HepG2 (cell line): Measurements from ENCODE around the gene CSRNP3. TPM values are rescaled to one million over a fixed set of nuclear protein-coding genes. Genes with fewer than 3 reads are reported as not detected.

Source experiments
- ATAC-seq: fragments of 200-7000 bp; cut with Tn5 transposase; 3 replicates; pipeline ENCODE4 v1.9.1; 2020; ENCODE audit warnings: mild to moderate bottlenecking, moderate library complexity
- BruUV-seq: library from RNA; stranded (reverse); fragments of 400-500 nt; replicated peaks from 2 replicates; lab custom pipeline; 2021; lab: Mats Ljungman, UMichigan
- CTCF ChIA-PET: fragments of 300-600 bp; formaldehyde crosslinking; extraction: SDS; loops from one replicate; lab custom pipeline; 2021; ENCODE audit warnings: low total read pairs, inconsistent platforms, low intra/inter-chr PET ratio; lab: Yijun Ruan, JAX
- POLR2A ChIA-PET: fragments of 350-600 bp; sonication (Branson Sonifier 250); formaldehyde crosslinking; loops from one replicate; lab custom pipeline; 2020; ENCODE audit warnings: antibody characterized with exemption, inconsistent platforms; lab: Yijun Ruan, JAX
- DNase-seq: peaks from one replicate; pipeline ENCODE4 v3.0.0-alpha.2; 2015; ENCODE audit warnings: low spot score
- FAIRE-seq: peaks from 3 replicates; lab custom pipeline; 2011; peaks lifted over from hg19 to GRCh38; lab: Jason Lieb, UNC
- H2AFZ ChIP-seq: one replicate; pipeline ENCODE4 v1.6.1; 2011; ENCODE audit warnings: low read length, inconsistent platforms
- H3K27ac ChIP-seq: fragments of 300-600 bp; 3 replicates; pipeline ENCODE4 v1.8.0; 2011; ENCODE audit warnings: mixed run types, mild to moderate bottlenecking, mixed read lengths, low read length, inconsistent platforms; ENCODE audit not compliant: insufficient read depth; ENCODE audit errors: extremely low read length
- H3K27me3 ChIP-seq, 2 experiments: fragments of 200-600 bp in 1 of 2; 2 replicates in 1 of 2; 3 replicates in 1 of 2; pipeline versions ENCODE4 v1.6.0 to v1.8.0; 2011; ENCODE audit warnings: low read length in 2 of 2, mild to moderate bottlenecking in 2 of 2, moderate library complexity in 2 of 2, inconsistent platforms in 1 of 2; ENCODE audit not compliant: insufficient read depth in 2 of 2, control insufficient read depth in 1 of 2
- H3K36me3 ChIP-seq, 2 experiments: fragments of 200-600 bp in 1 of 2; replicated peaks in 1 of 2; 2 replicates in 1 of 2; 3 replicates in 1 of 2; pipeline versions ENCODE4 v1.5.1 to v1.8.0; 2011; ENCODE audit warnings: low read length in 2 of 2, inconsistent platforms in 1 of 2; ENCODE audit not compliant: insufficient read depth in 2 of 2, control insufficient read depth in 1 of 2
- H3K4me1 ChIP-seq: 2 replicates; pipeline ENCODE4 v1.5.1; 2012; ENCODE audit warnings: low read length, inconsistent platforms; ENCODE audit not compliant: insufficient read depth
- H3K4me2 ChIP-seq: 2 replicates; pipeline ENCODE4 v1.6.0; 2011; ENCODE audit warnings: low read depth, low read length, inconsistent platforms
- H3K4me3 ChIP-seq, 3 experiments: fragments of 200-600 bp in 1 of 3; sonication (generic), shearing (Covaris generic) in 1 of 3; replicated peaks in 1 of 3; 2 replicates each; pipeline ENCODE4 v1.5.1; 2011 to 2016; ENCODE audit warnings: low read length in 3 of 3, inconsistent platforms in 2 of 3, low read depth in 2 of 3, mild to moderate bottlenecking in 2 of 3, control low read depth in 1 of 3, mixed read lengths in 1 of 3; ENCODE audit not compliant: insufficient read depth in 1 of 3
- H3K79me2 ChIP-seq: one replicate; pipeline ENCODE4 v1.6.1; 2011; ENCODE audit warnings: low read length, inconsistent platforms; ENCODE audit not compliant: insufficient read depth
- H3K9ac ChIP-seq: 2 replicates; pipeline ENCODE4 v1.6.0; 2011; ENCODE audit warnings: mild to moderate bottlenecking, low read depth, low read length, inconsistent platforms; ENCODE audit not compliant: insufficient read depth
- H3K9me3 ChIP-seq: 2 replicates; pipeline ENCODE4 v1.5.1; 2012; ENCODE audit warnings: mild to moderate bottlenecking, low read length
- H4K20me1 ChIP-seq: 2 replicates; pipeline ENCODE4 v1.6.0; 2011; ENCODE audit warnings: inconsistent platforms, mild to moderate bottlenecking, low read length, moderate library complexity; ENCODE audit not compliant: insufficient read depth
- ARNT ChIP-seq: fragments of 450-650 bp; IDR thresholded peaks from 2 replicates; pipeline ENCODE4 v1.6.1; 2017
- FLYWCH1 ChIP-seq: sonication (generic); formaldehyde crosslinking; IDR thresholded peaks from 2 replicates; pipeline ENCODE4 v1.8.1; 2023; ENCODE audit warnings: mild to moderate bottlenecking, missing genetic modification reagents
- GTF2F1 ChIP-seq: fragments of 150-350 bp; IDR thresholded peaks from 2 replicates; pipeline ENCODE4 v1.6.1; 2014; ENCODE audit warnings: low read length
- MIER3 ChIP-seq: IDR thresholded peaks from 2 replicates; pipeline ENCODE4 v1.6.1; 2016; ENCODE audit warnings: missing compliant biosample characterization, borderline replicate concordance
- MYNN ChIP-seq: sonication (generic); formaldehyde crosslinking; IDR thresholded peaks from 2 replicates; pipeline ENCODE4 v1.4.0; 2020; ENCODE audit warnings: mild to moderate bottlenecking, low read depth, missing genetic modification reagents
- NBN ChIP-seq: fragments of 450-650 bp; conservative IDR thresholded peaks from 2 replicates; pipeline ENCODE4 v1.6.1; 2017
- NPAS2 ChIP-seq: sonication (generic); formaldehyde crosslinking; IDR thresholded peaks from 2 replicates; pipeline ENCODE4 v1.8.0; 2022; ENCODE audit warnings: mild to moderate bottlenecking, missing genetic modification reagents, borderline replicate concordance
- POGZ ChIP-seq: sonication (generic); formaldehyde crosslinking; IDR thresholded peaks from 2 replicates; pipeline ENCODE4 v1.4.0; 2020; ENCODE audit warnings: mild to moderate bottlenecking, missing genetic modification reagents
- TBX2 ChIP-seq: sonication (generic); formaldehyde crosslinking; IDR thresholded peaks from 2 replicates; pipeline ENCODE4 v1.5.0; 2020; ENCODE audit warnings: missing genetic modification reagents, mild to moderate bottlenecking, borderline replicate concordance
- ZFP36 ChIP-seq: fragments of 150-350 bp; IDR thresholded peaks from 2 replicates; pipeline ENCODE4 v1.6.1; 2018; ENCODE audit warnings: borderline replicate concordance, low read length, low read depth; ENCODE audit not compliant: partially characterized antibody
- ZNF225 ChIP-seq: sonication (generic); formaldehyde crosslinking; IDR thresholded peaks from 2 replicates; pipeline ENCODE4 v1.4.0; 2020; ENCODE audit warnings: mild to moderate bottlenecking, missing genetic modification reagents
- ZNF564 ChIP-seq: sonication (generic); formaldehyde crosslinking; IDR thresholded peaks from 2 replicates; pipeline ENCODE4 v1.8.1; 2023; ENCODE audit warnings: mild to moderate bottlenecking, missing genetic modification reagents
- ZNF572 ChIP-seq: sonication (generic); formaldehyde crosslinking; IDR thresholded peaks from 2 replicates; pipeline ENCODE4 v1.5.1; 2020; ENCODE audit warnings: mild to moderate bottlenecking, missing genetic modification reagents
- ZNF709 ChIP-seq: sonication (generic); formaldehyde crosslinking; IDR thresholded peaks from 2 replicates; pipeline ENCODE4 v1.5.0; 2020; ENCODE audit warnings: mild to moderate bottlenecking, missing genetic modification reagents
- WGBS: methylation state at CpG from one replicate; pipeline ENCODE4 v1.1.6; 2017; ENCODE audit warnings: low lambda C conversion rate; 5-methylcytosine and 5-hydroxymethylcytosine counted together
- in situ Hi-C: cut with HindIII; loops from 2 replicates; pipeline ENCODE4 v1.10.0; 2017; ENCODE audit warnings: low pct_unique_long_range_greater_than_20kb; ENCODE audit not compliant: extremely low pct_ligation_motif_present
- intact Hi-C: fragments of 100-400 bp; cut with micrococcal nuclease; formaldehyde crosslinking; loops from one replicate; pipeline ENCODE4 v1.10.0; 2022; ENCODE audit not compliant: unreplicated experiment
- polyA plus RNA-seq, 8 experiments: library from polyadenylated mRNA; depleted of rRNA in 3 of 8; stranded (reverse) in 7 of 8; unstranded in 1 of 8; fragments of >200 nt; fragmentation: Illumina TruSeq in 4 of 8; extraction: Trizol in 4 of 8; gene quantifications; 2 replicates each; pipeline versions ENCODE4 v1.2.1 to v1.2.3, GENCODE V29; 2011 to 2016; ENCODE audit warnings: low read depth in 4 of 8, missing spikeins in 1 of 8, mixed read lengths in 1 of 8; ENCODE audit not compliant: insufficient read depth in 1 of 8
- total RNA-seq, 5 experiments: library from RNA; depleted of rRNA; stranded (reverse); fragments of >200 nt; fragmentation: Illumina TruSeq; extraction: Trizol; gene quantifications; 2 replicates each; pipeline ENCODE4 v1.2.3, GENCODE V29; 2016; ENCODE audit warnings: low read depth in 1 of 5
- TF ChIP-seq, protein P1 (sequence below): sonication (generic); formaldehyde crosslinking; IDR thresholded peaks from 2 replicates; pipeline ENCODE4 v1.4.0; 2020; ENCODE audit warnings: missing genetic modification reagents, borderline replicate concordance
- TF ChIP-seq, protein P2 (sequence below): sonication (generic); formaldehyde crosslinking; IDR thresholded peaks from 2 replicates; pipeline ENCODE4 v1.4.0; 2020; ENCODE audit warnings: missing genetic modification reagents, mild to moderate bottlenecking, borderline replicate concordance
- TF ChIP-seq, protein P3 (sequence below): sonication (generic); IDR thresholded peaks from 2 replicates; pipeline ENCODE4 v1.6.1; 2016; ENCODE audit warnings: low read depth, borderline replicate concordance

Gene CSRNP3
- total and polyA plus RNA-seq, 2 of the 13 experiments (the other 11 are each of a cell fraction or from before 2014, with no cell fraction given): not detected

- DNase-seq (no peak), FAIRE-seq (no peak), ATAC-seq (no peak)
- Histone ChIP-seq H2AFZ (no peak overlapping the region), H3K27ac (no peak overlapping the region), H3K9ac (no peak overlapping the region), H3K4me2 (no peak overlapping the region), H3K27me3 (no peaks in the 10 kb centered on the region), H3K79me2 (no peaks in the 10 kb centered on the region), H3K4me3 (no peak overlapping the region), H3K4me1 (no peaks in the 10 kb centered on the region), H3K9me3 (no peaks in the 10 kb centered on the region), H3K36me3 (no peaks in the 10 kb centered on the region), H4K20me1 (no peaks in the 10 kb centered on the region)
- TF ChIP-seq, protein P1, sequence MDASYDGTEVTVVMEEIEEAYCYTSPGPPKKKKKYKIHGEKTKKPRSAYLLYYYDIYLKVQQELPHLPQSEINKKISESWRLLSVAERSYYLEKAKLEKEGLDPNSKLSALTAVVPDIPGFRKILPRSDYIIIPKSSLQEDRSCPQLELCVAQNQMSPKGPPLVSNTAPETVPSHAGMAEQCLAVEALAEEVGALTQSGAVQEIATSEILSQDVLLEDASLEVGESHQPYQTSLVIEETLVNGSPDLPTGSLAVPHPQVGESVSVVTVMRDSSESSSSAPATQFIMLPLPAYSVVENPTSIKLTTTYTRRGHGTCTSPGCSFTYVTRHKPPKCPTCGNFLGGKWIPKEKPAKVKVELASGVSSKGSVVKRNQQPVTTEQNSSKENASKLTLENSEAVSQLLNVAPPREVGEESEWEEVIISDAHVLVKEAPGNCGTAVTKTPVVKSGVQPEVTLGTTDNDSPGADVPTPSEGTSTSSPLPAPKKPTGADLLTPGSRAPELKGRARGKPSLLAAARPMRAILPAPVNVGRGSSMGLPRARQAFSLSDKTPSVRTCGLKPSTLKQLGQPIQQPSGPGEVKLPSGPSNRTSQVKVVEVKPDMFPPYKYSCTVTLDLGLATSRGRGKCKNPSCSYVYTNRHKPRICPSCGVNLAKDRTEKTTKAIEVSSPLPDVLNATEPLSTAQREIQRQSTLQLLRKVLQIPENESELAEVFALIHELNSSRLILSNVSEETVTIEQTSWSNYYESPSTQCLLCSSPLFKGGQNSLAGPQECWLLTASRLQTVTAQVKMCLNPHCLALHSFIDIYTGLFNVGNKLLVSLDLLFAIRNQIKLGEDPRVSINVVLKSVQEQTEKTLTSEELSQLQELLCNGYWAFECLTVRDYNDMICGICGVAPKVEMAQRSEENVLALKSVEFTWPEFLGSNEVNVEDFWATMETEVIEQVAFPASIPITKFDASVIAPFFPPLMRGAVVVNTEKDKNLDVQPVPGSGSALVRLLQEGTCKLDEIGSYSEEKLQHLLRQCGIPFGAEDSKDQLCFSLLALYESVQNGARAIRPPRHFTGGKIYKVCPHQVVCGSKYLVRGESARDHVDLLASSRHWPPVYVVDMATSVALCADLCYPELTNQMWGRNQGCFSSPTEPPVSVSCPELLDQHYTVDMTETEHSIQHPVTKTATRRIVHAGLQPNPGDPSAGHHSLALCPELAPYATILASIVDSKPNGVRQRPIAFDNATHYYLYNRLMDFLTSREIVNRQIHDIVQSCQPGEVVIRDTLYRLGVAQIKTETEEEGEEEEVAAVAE: no peak
- TF ChIP-seq, protein P2, sequence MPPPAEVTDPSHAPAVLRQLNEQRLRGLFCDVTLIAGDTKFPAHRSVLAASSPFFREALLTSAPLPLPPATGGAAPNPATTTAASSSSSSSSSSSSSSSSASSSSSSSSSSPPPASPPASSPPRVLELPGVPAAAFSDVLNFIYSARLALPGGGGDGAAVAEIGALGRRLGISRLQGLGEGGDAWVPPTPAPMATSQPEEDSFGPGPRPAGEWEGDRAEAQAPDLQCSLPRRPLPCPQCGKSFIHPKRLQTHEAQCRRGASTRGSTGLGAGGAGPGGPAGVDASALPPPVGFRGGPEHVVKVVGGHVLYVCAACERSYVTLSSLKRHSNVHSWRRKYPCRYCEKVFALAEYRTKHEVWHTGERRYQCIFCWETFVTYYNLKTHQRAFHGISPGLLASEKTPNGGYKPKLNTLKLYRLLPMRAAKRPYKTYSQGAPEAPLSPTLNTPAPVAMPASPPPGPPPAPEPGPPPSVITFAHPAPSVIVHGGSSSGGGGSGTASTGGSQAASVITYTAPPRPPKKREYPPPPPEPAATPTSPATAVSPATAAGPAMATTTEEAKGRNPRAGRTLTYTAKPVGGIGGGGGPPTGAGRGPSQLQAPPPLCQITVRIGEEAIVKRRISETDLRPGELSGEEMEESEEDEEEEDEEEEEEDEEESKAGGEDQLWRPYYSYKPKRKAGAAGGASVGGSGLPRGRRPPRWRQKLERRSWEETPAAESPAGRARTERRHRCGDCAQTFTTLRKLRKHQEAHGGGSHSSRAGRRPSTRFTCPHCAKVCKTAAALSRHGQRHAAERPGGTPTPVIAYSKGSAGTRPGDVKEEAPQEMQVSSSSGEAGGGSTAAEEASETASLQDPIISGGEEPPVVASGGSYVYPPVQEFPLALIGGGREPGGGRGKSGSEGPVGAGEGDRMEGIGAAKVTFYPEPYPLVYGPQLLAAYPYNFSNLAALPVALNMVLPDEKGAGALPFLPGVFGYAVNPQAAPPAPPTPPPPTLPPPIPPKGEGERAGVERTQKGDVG (CRISPR knock-in tag): no peak
- no peak for TF ChIP-seq ARNT
- no peak for TF ChIP-seq ZNF225 (CRISPR knock-in tag)
- no peak for TF ChIP-seq ZNF709 (CRISPR knock-in tag)
- no peak for TF ChIP-seq MIER3
- no peak for TF ChIP-seq ZNF564 (CRISPR knock-in tag)
- TF ChIP-seq, protein P3, sequence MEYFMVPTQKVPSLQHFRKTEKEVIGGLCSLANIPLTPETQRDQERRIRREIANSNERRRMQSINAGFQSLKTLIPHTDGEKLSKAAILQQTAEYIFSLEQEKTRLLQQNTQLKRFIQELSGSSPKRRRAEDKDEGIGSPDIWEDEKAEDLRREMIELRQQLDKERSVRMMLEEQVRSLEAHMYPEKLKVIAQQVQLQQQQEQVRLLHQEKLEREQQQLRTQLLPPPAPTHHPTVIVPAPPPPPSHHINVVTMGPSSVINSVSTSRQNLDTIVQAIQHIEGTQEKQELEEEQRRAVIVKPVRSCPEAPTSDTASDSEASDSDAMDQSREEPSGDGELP: no peak
- TF ChIP-seq MYNN (CRISPR knock-in tag): no peak
- no peak for TF ChIP-seq POGZ
- TF ChIP-seq FLYWCH1 (CRISPR knock-in tag): no peak
- TF ChIP-seq ZNF572 (CRISPR knock-in tag): no peak
- TF ChIP-seq NPAS2 (CRISPR knock-in tag): no peak
- no peak for TF ChIP-seq NBN
- TF ChIP-seq TBX2 (CRISPR knock-in tag): no peak
- no peak for TF ChIP-seq GTF2F1
- no peak for TF ChIP-seq ZFP36
- ChIA-PET CTCF (no interaction called here), POLR2A (no interaction called here)
- BruUV-seq: no TSS peak
- intact Hi-C loops: no loop called here
- WGBS: 8% methylated on average over 3 of the region's 3 CpGs
- in situ Hi-C loops: no loop called here
These were observed 114.7 kb downstream of the CSRNP3 start for GRCh38 chr2:165584126-165584654.
